Measurements from ENCODE around the gene TOR1AIP2.

DNA sequence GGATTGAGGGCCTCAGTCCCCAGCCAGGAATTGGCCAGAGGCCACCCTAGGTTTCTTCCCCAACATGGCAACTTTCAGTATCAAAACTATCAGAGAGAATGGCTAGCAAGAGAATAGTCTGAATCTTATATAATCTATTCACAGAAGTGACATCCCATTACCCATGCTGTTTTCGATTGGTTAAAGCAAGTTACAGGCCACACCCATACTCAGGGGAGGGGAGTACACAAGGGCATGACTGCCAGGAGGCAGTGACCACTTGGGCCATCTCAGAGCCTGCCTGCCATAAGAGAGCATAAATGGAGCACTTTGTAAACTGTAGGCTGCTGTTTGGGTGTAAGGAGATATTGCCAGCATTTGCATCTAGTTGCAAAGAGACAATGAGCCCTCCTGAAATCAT lies 69.1 kb downstream of the TOR1AIP2 start:
- TF ChIP-seq, protein P1, sequence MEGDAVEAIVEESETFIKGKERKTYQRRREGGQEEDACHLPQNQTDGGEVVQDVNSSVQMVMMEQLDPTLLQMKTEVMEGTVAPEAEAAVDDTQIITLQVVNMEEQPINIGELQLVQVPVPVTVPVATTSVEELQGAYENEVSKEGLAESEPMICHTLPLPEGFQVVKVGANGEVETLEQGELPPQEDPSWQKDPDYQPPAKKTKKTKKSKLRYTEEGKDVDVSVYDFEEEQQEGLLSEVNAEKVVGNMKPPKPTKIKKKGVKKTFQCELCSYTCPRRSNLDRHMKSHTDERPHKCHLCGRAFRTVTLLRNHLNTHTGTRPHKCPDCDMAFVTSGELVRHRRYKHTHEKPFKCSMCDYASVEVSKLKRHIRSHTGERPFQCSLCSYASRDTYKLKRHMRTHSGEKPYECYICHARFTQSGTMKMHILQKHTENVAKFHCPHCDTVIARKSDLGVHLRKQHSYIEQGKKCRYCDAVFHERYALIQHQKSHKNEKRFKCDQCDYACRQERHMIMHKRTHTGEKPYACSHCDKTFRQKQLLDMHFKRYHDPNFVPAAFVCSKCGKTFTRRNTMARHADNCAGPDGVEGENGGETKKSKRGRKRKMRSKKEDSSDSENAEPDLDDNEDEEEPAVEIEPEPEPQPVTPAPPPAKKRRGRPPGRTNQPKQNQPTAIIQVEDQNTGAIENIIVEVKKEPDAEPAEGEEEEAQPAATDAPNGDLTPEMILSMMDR (IDR thresholded peaks at IDR 0.05) = no peak
- TF ChIP-seq ZFP36 (IDR thresholded peaks at IDR 0.05; ENCODE audit: borderline replicate concordance, partially characterized antibody) = no peak
- no peak for TF ChIP-seq ESRRA (IDR thresholded peaks at IDR 0.05; ENCODE audit: borderline replicate concordance, low read length)
- no peak for TF ChIP-seq MAFK (IDR thresholded peaks at IDR 0.05; ENCODE audit: partially characterized antibody)
- TF ChIP-seq CHD4 (IDR thresholded peaks at IDR 0.05; ENCODE audit: borderline replicate concordance) = no peak
- TF ChIP-seq EP300 (IDR thresholded peaks at IDR 0.05) = no peak

All from A549 (cell line).